HepG2 (cell line): ENCODE results near the gene TUBA4A. TPM values are rescaled to one million over a fixed set of nuclear protein-coding genes. Genes with fewer than 3 reads are reported as not detected.

ENCODE experiments used
- BCL3 ChIP-seq: sonication (generic); formaldehyde crosslinking; IDR thresholded peaks from 2 replicates; pipeline ENCODE4 v1.5.1; 2020; ENCODE audit warnings: mild to moderate bottlenecking, missing genetic modification reagents, moderate library complexity
- BCL6 ChIP-seq: IDR thresholded peaks from 2 replicates; pipeline ENCODE4 v1.6.1; 2016; ENCODE audit warnings: missing genetic modification reagents, missing compliant biosample characterization
- CCAR2 ChIP-seq: fragments of 200-400 bp; formaldehyde crosslinking; optimal IDR thresholded peaks from 2 replicates; pipeline ENCODE3; 2018; ENCODE audit warnings: low read depth, mild to moderate bottlenecking, low read length, moderate library complexity
- FOXO4 ChIP-seq: sonication (generic); formaldehyde crosslinking; conservative IDR thresholded peaks from 2 replicates; pipeline ENCODE4 v1.8.1; 2023; ENCODE audit warnings: missing genetic modification reagents
- HINFP ChIP-seq: sonication (generic); formaldehyde crosslinking; IDR thresholded peaks from 2 replicates; pipeline ENCODE4 v1.4.0; 2020; ENCODE audit warnings: low read depth, mild to moderate bottlenecking, missing genetic modification reagents
- IKZF1 ChIP-seq: fragments of 450-650 bp; IDR thresholded peaks from 2 replicates; pipeline ENCODE4 v1.7.1; 2016
- NFKB2 ChIP-seq: sonication (generic); formaldehyde crosslinking; IDR thresholded peaks from 2 replicates; pipeline ENCODE4 v1.4.0; 2020; ENCODE audit warnings: missing genetic modification reagents, borderline replicate concordance
- PHF5A ChIP-seq: IDR thresholded peaks from one replicate; pipeline ENCODE4 v1.6.1; 2018; ENCODE audit warnings: low read depth, missing genetic modification reagents; ENCODE audit not compliant: unreplicated experiment
- RNF219 ChIP-seq: sonication (generic); formaldehyde crosslinking; IDR thresholded peaks from 2 replicates; pipeline ENCODE4 v1.5.0; 2020; ENCODE audit warnings: mild to moderate bottlenecking, missing genetic modification reagents
- SATB2 ChIP-seq: sonication (generic); formaldehyde crosslinking; IDR thresholded peaks from 2 replicates; pipeline ENCODE4 v1.5.0; 2020; ENCODE audit warnings: missing genetic modification reagents
- SOX13 ChIP-seq, 3 experiments: fragments of 450-650 bp in 1 of 3; sonication (generic) in 1 of 3; formaldehyde crosslinking in 1 of 3; IDR thresholded peaks in 2 of 3; conservative IDR thresholded peaks in 1 of 3; 2 replicates each; pipeline versions ENCODE4 v1.5.0 to v1.6.1; 2016 to 2020; ENCODE audit warnings: antibody characterized with exemption in 1 of 3, mild to moderate bottlenecking in 1 of 3, missing compliant biosample characterization in 1 of 3, missing genetic modification reagents in 1 of 3, moderate library complexity in 1 of 3
- TAF1 ChIP-seq: sonication (generic); formaldehyde crosslinking; IDR thresholded peaks from 2 replicates; pipeline ENCODE4 v1.4.0; 2020; ENCODE audit warnings: missing genetic modification reagents
- U2AF1 ChIP-seq: fragments of 200-400 bp; formaldehyde crosslinking; optimal IDR thresholded peaks from 2 replicates; pipeline ENCODE3; 2017; ENCODE audit warnings: mild to moderate bottlenecking, low read depth, low read length
- U2AF2 ChIP-seq: fragments of 200-400 bp; formaldehyde crosslinking; IDR thresholded peaks from 2 replicates; pipeline ENCODE4 v1.6.1; 2017; ENCODE audit warnings: low read depth, mild to moderate bottlenecking, low read length
- ZNF282 ChIP-seq: fragments of 450-650 bp; IDR thresholded peaks from 2 replicates; pipeline ENCODE4 v1.6.1; 2018; ENCODE audit not compliant: partially characterized antibody
- ZNF431 ChIP-seq: sonication (generic); formaldehyde crosslinking; IDR thresholded peaks from 2 replicates; pipeline ENCODE4 v1.9.0; 2022; ENCODE audit warnings: missing genetic modification reagents, low read depth, mild to moderate bottlenecking, borderline replicate concordance
- ZNF547 ChIP-seq: sonication (generic); formaldehyde crosslinking; IDR thresholded peaks from 2 replicates; pipeline ENCODE4 v1.5.1; 2020; ENCODE audit warnings: mild to moderate bottlenecking, missing genetic modification reagents
- ZNF678 ChIP-seq: sonication (generic); formaldehyde crosslinking; IDR thresholded peaks from 2 replicates; pipeline ENCODE4 v1.4.0; 2020; ENCODE audit warnings: mild to moderate bottlenecking, missing genetic modification reagents
- polyA plus RNA-seq, 8 experiments: library from polyadenylated mRNA; depleted of rRNA in 3 of 8; stranded (reverse) in 7 of 8; unstranded in 1 of 8; fragments of >200 nt; fragmentation: Illumina TruSeq in 4 of 8; extraction: Trizol in 4 of 8; gene quantifications; 2 replicates each; pipeline versions ENCODE4 v1.2.1 to v1.2.3, GENCODE V29; 2011 to 2016; ENCODE audit warnings: low read depth in 4 of 8, missing spikeins in 1 of 8, mixed read lengths in 1 of 8; ENCODE audit not compliant: insufficient read depth in 1 of 8
- total RNA-seq, 5 experiments: library from RNA; depleted of rRNA; stranded (reverse); fragments of >200 nt; fragmentation: Illumina TruSeq; extraction: Trizol; gene quantifications; 2 replicates each; pipeline ENCODE4 v1.2.3, GENCODE V29; 2016; ENCODE audit warnings: low read depth in 1 of 5
- TF ChIP-seq, protein P1 (sequence below): sonication (generic); formaldehyde crosslinking; IDR thresholded peaks from 2 replicates; pipeline ENCODE4 v1.5.0; 2020; ENCODE audit warnings: missing genetic modification reagents

Gene TUBA4A
- total and polyA plus RNA-seq, 2 of the 13 experiments (the other 11 are each of a cell fraction or from before 2014, with no cell fraction given), result 1.3 to 12.7 TPM

- no peak for TF ChIP-seq HINFP
- no peak for TF ChIP-seq CCAR2
- no peak for TF ChIP-seq TAF1 (CRISPR knock-in tag)
- 0 out of 2 replicates have a peak, but pooled peaks have one; percentile 24 for TF ChIP-seq NFKB2
- no peak for TF ChIP-seq SATB2
- TF ChIP-seq FOXO4, result no peak
- TF ChIP-seq BCL6 (CRISPR knock-in tag), result no peak
- TF ChIP-seq U2AF1, result no peak
- TF ChIP-seq ZNF547, result no peak; the same call in 1 of the 2 replicates
- TF ChIP-seq SOX13 (IDR thresholded peaks at IDR 0.05), result no peak
- TF ChIP-seq SOX13 (CRISPR knock-in tag; conservative IDR thresholded peaks at IDR 0.05 in 1 of 2, IDR thresholded peaks at IDR 0.05 in 1 of 2), result no peak
- TF ChIP-seq ZNF282, result no peak
- TF ChIP-seq BCL3 (CRISPR knock-in tag), result peak; percentile 9; the same call in 1 of the 2 replicates
- TF ChIP-seq RNF219 (CRISPR knock-in tag), result no peak
- no peak for TF ChIP-seq U2AF2
- no peak for TF ChIP-seq PHF5A (CRISPR knock-in tag)
- TF ChIP-seq, protein P1, sequence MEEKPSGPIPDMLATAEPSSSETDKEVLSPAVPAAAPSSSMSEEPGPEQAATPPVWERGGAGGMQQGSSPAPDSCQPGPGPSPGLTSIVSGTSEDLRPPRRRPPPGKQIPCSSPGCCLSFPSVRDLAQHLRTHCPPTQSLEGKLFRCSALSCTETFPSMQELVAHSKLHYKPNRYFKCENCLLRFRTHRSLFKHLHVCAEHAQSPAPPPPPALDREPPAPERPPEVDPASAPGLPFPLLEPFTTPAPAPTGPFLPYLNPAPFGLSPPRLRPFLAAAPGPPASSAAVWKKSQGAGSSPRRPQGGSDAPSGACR, result 0 out of 2 replicates have a peak, but pooled peaks have one; percentile 32
- TF ChIP-seq ZNF431, result 0 out of 2 replicates have a peak, but pooled peaks have one; percentile 4
- no peak for TF ChIP-seq ZNF678
- TF ChIP-seq IKZF1, result no peak
Observed at GRCh38 chr2:219250049-219250781, 3.5 kb downstream of the TUBA4A start (continued).
